Immature natural killer cell (primary cell): ENCODE measurements around the gene TNK2. TPM values are rescaled to one million over a fixed set of nuclear protein-coding genes. Genes with fewer than 3 reads are reported as not detected.

Experiments used
- DNase-seq, 3 donors: peaks; one replicate each; pipeline ENCODE4 v3.0.0; 2022; ENCODE audit warnings: mixed read lengths in 1 of 3
- H3K27ac Mint-ChIP-seq, 6 donors: one replicate each; pipeline ENCODE4 v1.8.0; 2020; ENCODE audit warnings: mixed read lengths in 6 of 6, mild to moderate bottlenecking in 5 of 6, inconsistent platforms in 4 of 6, moderate library complexity in 3 of 6
- H3K27me3 Mint-ChIP-seq, 3 donors: one replicate each; pipeline ENCODE4 v1.8.0; 2020 to 2021; ENCODE audit warnings: low read depth in 3 of 3, mild to moderate bottlenecking in 3 of 3, mixed read lengths in 3 of 3, moderate library complexity in 3 of 3, inconsistent platforms in 1 of 3
- H3K36me3 Mint-ChIP-seq, 3 donors: one replicate each; pipeline ENCODE4 v1.8.0; 2020; ENCODE audit warnings: mixed read lengths in 3 of 3, inconsistent platforms in 2 of 3, mild to moderate bottlenecking in 2 of 3
- H3K4me1 Mint-ChIP-seq, 2 donors: one replicate each; pipeline ENCODE4 v1.8.0; 2020; ENCODE audit warnings: inconsistent platforms in 2 of 2, mild to moderate bottlenecking in 2 of 2, mixed read lengths in 2 of 2, moderate library complexity in 1 of 2
- H3K4me3 Mint-ChIP-seq, 5 donors: one replicate each; pipeline ENCODE4 v1.8.0; 2020; ENCODE audit warnings: mild to moderate bottlenecking in 5 of 5, mixed read lengths in 5 of 5, inconsistent platforms in 3 of 5, moderate library complexity in 3 of 5
- H3K9me3 Mint-ChIP-seq, 6 donors: one replicate each; pipeline ENCODE4 v1.8.0; 2020; ENCODE audit warnings: mild to moderate bottlenecking in 6 of 6, mixed read lengths in 6 of 6, inconsistent platforms in 4 of 6, moderate library complexity in 3 of 6
- polyA plus RNA-seq, 3 donors: library from polyadenylated mRNA; unstranded; fragments of 300-500 nt; fragmentation: Illumina TruSeq; gene quantifications; one replicate each; pipeline ENCODE4 v1.2.3, GENCODE V29; 2021

The TNK2 gene
- polyA plus RNA-seq, 3 donors from 2014 or later: 1.4 to 4.9 (median 1.6) TPM

DNA sequence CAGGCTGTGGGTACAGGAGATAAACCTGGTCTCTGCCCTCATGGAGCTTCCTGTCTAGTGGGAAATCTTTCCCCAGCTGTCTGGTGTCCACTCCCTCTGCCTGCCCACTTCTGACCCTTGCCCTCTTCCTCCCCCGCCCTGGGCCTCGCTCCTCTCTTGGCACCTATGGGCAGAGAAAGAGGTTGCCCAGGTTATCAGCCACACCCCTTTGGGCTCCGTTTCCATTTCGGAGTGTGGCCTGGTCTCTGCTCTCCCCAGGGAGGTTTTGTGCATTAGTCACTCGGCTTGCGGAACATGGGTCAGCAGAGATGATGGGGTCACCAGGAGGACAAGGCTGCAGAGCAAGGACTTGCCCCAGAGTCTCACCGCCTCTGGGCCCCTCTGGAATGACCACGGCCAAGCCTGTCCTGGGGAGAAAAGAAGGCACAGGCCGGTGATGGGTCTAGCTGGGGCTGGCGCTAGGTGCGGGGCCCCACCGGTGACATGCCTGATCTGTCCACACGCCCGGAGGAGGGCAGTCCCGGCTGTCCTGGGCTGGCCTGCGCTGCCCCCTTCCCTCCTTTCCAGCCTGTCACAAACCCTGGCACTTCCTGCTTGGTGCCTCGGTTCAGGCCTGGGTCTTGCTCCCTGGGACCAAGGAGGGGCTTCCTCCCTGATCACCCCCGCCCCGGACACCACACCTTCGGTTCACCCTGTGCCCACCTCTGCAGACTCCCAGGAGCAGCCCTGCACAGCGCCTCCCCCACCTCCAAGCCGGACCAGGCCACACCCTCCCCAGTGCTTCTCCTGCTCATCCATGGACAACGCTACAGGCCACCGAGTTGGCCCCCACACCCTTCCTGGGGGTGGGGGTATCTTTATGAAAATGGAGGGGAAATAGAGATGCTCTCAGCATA lies 61.0 kb downstream of the TNK2 start:
- Mint-ChIP-seq H3K36me3 (no peaks in the 10 kb centered on the region), H3K27ac (no peak overlapping the region), H3K9me3 (no peaks in the 10 kb centered on the region), H3K4me1 (peaks cover 9 to 22% of the 10 kb centered on the region in 2 donors), H3K27me3 (peaks cover 5 to 10% (median 7%) of the 10 kb centered on the region in 3 donors), H3K4me3 (no peak overlapping the region)
- no peak for DNase-seq

DNA sequence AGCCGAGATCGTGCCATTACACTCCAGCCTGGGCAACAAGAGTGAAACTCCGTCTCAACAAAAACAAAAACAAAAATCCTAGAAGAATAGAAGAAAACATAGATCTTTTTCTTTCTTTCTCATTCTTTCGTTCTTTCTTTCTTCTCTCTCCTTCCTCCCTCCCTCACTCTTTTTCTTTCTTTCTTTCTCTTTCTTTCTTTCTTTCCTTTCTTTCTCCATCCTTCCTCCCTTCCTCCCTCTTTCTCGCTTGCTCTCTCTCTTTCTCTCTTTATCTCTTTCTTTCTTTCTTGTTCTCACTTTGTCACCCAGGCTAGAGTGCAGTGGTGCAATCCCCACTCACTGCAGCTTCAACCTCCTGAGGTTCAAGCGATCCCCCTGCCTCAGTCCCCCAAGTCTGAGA lies 62.9 kb downstream of the TNK2 start:
- Mint-ChIP-seq H3K27me3 (peaks cover 0 to 4% (median 1%) of the 10 kb centered on the region in 3 donors), H3K4me1 (peaks cover 1 to 14% of the 10 kb centered on the region in 2 donors), H3K4me3 (no peak overlapping the region), H3K9me3 (no peaks in the 10 kb centered on the region), H3K27ac (no peak overlapping the region), H3K36me3 (no peaks in the 10 kb centered on the region)
- DNase-seq: no peak

DNA sequence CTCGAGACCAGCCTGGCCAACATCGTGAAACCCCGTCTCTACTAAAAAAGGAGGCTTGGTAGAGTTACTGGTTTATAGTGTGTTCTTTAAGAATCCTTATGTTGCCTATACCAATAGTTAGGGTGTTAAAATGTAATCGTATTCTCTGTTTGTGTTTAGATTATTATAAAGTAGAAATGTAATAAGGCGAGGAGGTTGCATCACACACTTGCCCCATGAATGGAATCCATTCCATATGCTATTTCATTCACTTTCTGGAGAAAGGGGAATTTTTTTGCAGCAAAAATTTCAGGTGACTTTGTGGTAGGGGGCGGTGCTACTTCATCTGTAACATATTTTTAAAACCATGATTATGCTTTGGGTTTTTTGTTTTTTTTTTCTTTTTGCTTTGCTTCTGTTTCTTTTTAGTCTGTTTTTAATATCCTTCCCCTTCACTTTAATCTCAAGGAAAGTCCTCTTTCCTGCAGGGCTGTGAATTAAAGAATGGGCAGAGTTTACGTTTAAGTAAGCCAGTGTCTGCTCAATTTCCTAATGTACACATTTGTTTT lies 63.6 kb downstream of the TNK2 start:
- Mint-ChIP-seq H3K27ac (no peak overlapping the region), H3K9me3 (no peaks in the 10 kb centered on the region), H3K4me1 (peaks cover 1 to 11% of the 10 kb centered on the region in 2 donors), H3K27me3 (peaks cover 0 to 4% (median 0%) of the 10 kb centered on the region in 3 donors), H3K36me3 (no peaks in the 10 kb centered on the region), H3K4me3 (no peak overlapping the region)
- no peak for DNase-seq

DNA sequence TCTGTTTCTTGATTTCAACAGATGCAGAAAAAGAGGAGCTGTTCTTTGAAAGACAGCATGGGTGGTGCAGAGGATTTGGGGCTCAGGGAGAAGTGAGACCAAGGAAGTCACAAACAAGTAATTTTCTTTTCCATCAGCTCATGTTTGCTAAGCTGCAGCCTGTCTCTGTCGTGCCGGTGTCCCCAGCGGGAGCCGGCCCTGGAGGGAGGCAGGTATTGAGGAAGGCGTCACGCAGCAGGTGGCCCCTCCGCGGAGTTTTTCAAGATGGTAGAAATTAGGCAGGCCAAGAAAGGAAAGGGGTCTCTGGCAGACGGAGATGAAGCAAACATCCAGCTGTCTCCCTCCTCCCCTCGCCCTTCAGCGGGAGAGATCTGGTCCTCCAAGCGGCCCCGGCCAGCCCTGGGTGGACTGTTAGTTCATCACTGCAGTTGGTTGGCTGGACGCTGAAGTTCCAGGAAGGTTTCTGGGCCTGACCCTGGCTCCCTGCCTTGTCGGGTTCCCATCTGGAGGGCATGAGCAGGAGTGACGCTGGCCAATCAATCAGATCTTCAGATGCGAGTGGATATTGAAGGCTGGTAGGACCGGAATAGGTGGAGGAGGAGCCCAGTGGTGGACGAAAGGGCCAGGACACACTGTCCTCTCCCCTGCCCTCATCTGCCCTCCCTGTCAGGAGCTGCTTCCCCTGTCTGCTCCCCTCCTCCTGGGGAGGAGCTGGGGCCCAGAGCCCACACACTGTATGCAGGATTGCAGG lies 68.9 kb downstream of the TNK2 start:
- no peak overlapping the region for H3K4me3 Mint-ChIP-seq
- peaks cover 0 to 4% (median 0%) of the 10 kb centered on the region in 3 donors for H3K27me3 Mint-ChIP-seq
- H3K4me1 Mint-ChIP-seq: no peaks in the 10 kb centered on the region
- H3K9me3 Mint-ChIP-seq: peaks cover 0 to 2% (median 0%) of the 10 kb centered on the region in 6 donors
- DNase-seq: no peak
- no peaks in the 10 kb centered on the region for H3K36me3 Mint-ChIP-seq
- H3K27ac Mint-ChIP-seq: no peak overlapping the region

GRCh38 chr3:195838714-195839113 lies 69.6 kb downstream of the TNK2 start:
- no peaks in the 10 kb centered on the region for H3K4me1 Mint-ChIP-seq
- H3K4me3 Mint-ChIP-seq: no peak overlapping the region
- H3K27ac Mint-ChIP-seq: peak overlapping the region in 1 of 6 donors; percentile 21

GRCh38 chr3:195836476-195837135 lies 71.7 kb downstream of the TNK2 start:
- Mint-ChIP-seq H3K9me3 (peaks cover 0 to 2% (median 0%) of the 10 kb centered on the region in 6 donors), H3K27ac (no peak overlapping the region), H3K4me1 (no peaks in the 10 kb centered on the region), H3K27me3 (peaks cover 0 to 5% (median 0%) of the 10 kb centered on the region in 3 donors), H3K4me3 (no peak overlapping the region), H3K36me3 (no peaks in the 10 kb centered on the region)
- no peak for DNase-seq

More at GRCh38 chr3:195838714-195839113, 69.6 kb downstream of the TNK2 start:
- Mint-ChIP-seq H3K27me3 (peaks cover 0 to 4% (median 0%) of the 10 kb centered on the region in 3 donors), H3K9me3 (peaks cover 0 to 2% (median 0%) of the 10 kb centered on the region in 6 donors), H3K36me3 (no peaks in the 10 kb centered on the region)
- DNase-seq: no peak

DNA sequence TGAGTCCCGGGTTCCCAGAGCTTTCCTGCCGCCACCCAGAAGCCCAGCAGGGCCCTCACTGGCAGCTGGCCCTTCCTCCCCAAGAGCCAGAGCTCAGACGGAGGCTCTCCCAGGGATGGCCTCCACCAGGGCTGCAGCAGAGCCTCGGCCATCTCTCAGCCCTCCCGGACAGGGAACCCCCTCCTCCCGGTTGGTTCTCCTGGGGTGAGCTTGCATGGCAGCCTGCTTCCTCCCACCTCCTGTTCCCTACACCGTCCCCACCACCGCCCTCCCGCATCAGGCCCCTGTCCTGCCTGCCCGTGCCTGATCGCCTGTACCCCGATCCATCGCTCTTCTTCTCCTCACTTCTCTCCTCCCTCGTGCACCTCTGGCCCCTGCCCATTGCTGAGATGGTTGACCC lies 72.6 kb downstream of the TNK2 start:
- H3K36me3 Mint-ChIP-seq: no peaks in the 10 kb centered on the region
- H3K9me3 Mint-ChIP-seq: peaks cover 0 to 2% (median 0%) of the 10 kb centered on the region in 6 donors

DNA sequence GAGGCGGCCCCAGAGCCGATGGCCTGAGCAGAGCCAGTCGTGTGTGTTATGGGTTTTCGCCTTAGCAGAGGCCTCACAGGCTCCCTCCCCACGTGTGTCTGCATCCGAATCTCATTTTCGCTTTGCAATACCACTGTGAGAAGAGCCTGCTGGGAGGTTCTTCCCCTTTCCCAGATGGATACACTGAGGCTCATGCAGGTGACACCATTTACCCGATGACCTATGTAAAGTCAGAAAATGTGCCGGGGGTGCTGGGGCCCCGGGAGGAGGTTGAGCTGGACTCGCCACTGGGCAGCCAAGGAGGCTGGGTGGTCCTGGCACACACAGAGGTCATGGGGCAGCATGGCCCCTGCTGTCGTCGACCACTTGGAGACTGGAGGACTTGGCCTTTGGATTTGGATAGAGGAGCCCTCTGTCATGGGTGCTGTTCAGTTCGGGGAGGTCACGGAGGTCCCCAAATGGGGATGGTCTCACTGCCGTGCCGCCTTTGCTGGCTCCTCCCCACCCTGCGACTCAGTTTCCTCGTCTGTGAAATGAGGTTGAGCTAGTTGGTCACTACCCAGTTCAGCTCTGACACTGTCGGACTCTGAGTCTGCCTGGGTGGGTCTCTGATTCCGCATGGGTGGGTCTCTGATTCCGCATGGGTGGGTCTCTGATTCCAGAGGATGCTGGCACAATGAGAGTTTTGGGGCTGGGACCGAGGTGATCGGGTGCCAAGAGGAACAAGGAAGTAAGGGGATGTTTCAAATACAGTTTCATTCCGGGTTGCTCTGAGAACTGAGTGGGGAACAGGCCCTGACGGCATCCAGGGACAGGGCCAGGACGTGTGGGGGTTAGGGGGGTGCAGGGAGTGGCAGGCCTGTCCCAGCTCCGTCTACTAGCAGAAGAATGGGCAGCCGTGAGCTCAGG lies 73.4 kb downstream of the TNK2 start:
- no peak overlapping the region for H3K4me3 Mint-ChIP-seq
- H3K36me3 Mint-ChIP-seq: no peaks in the 10 kb centered on the region
- no peak for DNase-seq
- peaks cover 0 to 4% (median 0%) of the 10 kb centered on the region in 3 donors for H3K27me3 Mint-ChIP-seq
- no peak overlapping the region for H3K27ac Mint-ChIP-seq
- no peaks in the 10 kb centered on the region for H3K4me1 Mint-ChIP-seq
- peaks cover 0 to 2% (median 0%) of the 10 kb centered on the region in 6 donors for H3K9me3 Mint-ChIP-seq

More for the DNA sequence above, 72.6 kb downstream of the TNK2 start:
- H3K27me3 Mint-ChIP-seq: peaks cover 0 to 4% (median 0%) of the 10 kb centered on the region in 3 donors
- no peak for DNase-seq
- H3K27ac Mint-ChIP-seq: no peak overlapping the region
- no peak overlapping the region for H3K4me3 Mint-ChIP-seq
- no peaks in the 10 kb centered on the region for H3K4me1 Mint-ChIP-seq

- Mint-ChIP-seq H3K27me3 (peaks cover 0 to 4% (median 2%) of the 10 kb centered on the region in 3 donors), H3K36me3 (no peaks in the 10 kb centered on the region), H3K4me3 (no peak overlapping the region), H3K27ac (no peak overlapping the region), H3K4me1 (no peaks in the 10 kb centered on the region), H3K9me3 (no peaks in the 10 kb centered on the region)
- no peak for DNase-seq
These were observed 78.5 kb downstream of the TNK2 start for GRCh38 chr3:195829897-195830254.

- Mint-ChIP-seq H3K9me3 (no peaks in the 10 kb centered on the region), H3K36me3 (no peaks in the 10 kb centered on the region), H3K27me3 (peaks cover 0 to 4% (median 2%) of the 10 kb centered on the region in 3 donors), H3K4me1 (no peaks in the 10 kb centered on the region), H3K4me3 (no peak overlapping the region), H3K27ac (no peak overlapping the region)
- DNase-seq: no peak
These were observed 79.6 kb downstream of the TNK2 start for GRCh38 chr3:195828762-195829161.

DNA sequence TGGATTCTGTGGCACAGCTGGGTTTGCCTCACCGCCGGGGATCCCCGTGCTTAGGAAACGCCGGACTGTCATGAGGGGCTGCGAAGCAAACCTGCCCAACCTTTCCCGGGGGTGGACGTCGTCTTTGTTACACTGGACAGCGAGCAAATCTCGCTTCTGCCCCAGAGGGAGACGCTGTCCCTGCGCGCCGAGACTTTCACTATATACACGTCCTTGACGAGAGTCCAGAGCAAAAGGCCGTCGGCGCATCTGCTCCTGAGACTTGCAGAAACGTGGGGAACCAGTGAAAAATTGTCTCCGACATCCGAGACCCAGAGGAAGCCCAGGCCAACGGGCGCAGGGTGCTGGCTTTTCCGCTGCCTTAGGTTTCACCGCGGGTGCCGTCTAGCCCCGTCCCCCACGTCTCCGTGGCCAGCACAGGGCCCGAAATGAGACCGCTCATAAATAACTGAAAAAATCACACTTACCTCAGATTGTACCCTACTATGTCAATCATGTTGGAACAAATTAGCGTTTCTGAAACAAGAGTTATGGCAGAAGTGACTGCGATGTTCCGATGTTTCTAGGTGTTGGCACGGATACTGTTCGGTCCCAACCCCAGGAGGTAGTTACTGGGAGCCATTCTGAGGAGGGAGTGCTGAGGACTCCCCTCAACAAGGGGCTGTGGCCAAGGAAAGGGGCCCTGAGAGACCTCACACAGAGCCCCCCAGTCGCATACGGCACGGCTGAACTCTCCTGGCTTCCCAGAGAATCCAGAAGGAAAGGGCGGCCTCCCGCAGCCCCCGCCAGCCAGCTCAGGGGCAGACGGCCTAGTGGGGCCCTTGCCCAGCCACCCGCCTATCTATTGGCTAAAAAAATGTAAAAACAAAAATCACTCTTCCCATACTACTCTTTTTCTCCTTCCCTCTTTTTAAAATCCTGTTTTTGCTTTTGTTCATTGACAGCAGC lies 82.2 kb downstream of the TNK2 start:
- Mint-ChIP-seq H3K27me3 (peaks cover 0 to 5% (median 4%) of the 10 kb centered on the region in 3 donors), H3K36me3 (no peaks in the 10 kb centered on the region), H3K4me3 (no peak overlapping the region), H3K9me3 (peaks cover 0 to 1% (median 0%) of the 10 kb centered on the region in 6 donors), H3K27ac (no peak overlapping the region), H3K4me1 (no peaks in the 10 kb centered on the region)
- DNase-seq: no peak

GRCh38 chr3:195825191-195825588 lies 83.2 kb downstream of the TNK2 start:
- Mint-ChIP-seq H3K27ac (no peak overlapping the region), H3K27me3 (peaks cover 0 to 5% (median 4%) of the 10 kb centered on the region in 3 donors), H3K36me3 (no peaks in the 10 kb centered on the region), H3K4me1 (no peaks in the 10 kb centered on the region), H3K9me3 (peaks cover 0 to 1% (median 0%) of the 10 kb centered on the region in 6 donors), H3K4me3 (no peak overlapping the region)
- DNase-seq: no peak
